Nephron (organoid): ENCODE results near the gene SMAD6.

Experiments used
- H3K27ac Mint-ChIP-seq, 3 experiments: 2 replicates each; pipeline ENCODE4 v1.8.0; 2020; ENCODE audit warnings: mixed read lengths in 3 of 3, mild to moderate bottlenecking in 2 of 3, moderate library complexity in 1 of 3
- H3K27me3 Mint-ChIP-seq: 2 replicates; pipeline ENCODE4 v1.8.0; 2021; ENCODE audit warnings: low read depth, mild to moderate bottlenecking, moderate library complexity, mixed read lengths
- H3K36me3 Mint-ChIP-seq: 2 replicates; pipeline ENCODE4 v1.8.0; 2020; ENCODE audit warnings: low read depth, mixed read lengths
- H3K4me1 Mint-ChIP-seq: 2 replicates; pipeline ENCODE4 v1.8.0; 2020; ENCODE audit warnings: mixed read lengths
- H3K4me3 Mint-ChIP-seq, 3 experiments: 2 replicates each; pipeline ENCODE4 v1.8.0; 2020; ENCODE audit warnings: mild to moderate bottlenecking in 3 of 3, mixed read lengths in 3 of 3, moderate library complexity in 2 of 3
- H3K9me3 Mint-ChIP-seq: 2 replicates; pipeline ENCODE4 v1.8.0; 2020; ENCODE audit warnings: mixed read lengths
- CTCF ChIP-seq, 3 experiments: fragments of 200-600 bp; sonication (generic); IDR thresholded peaks; one replicate each; pipeline ENCODE4 v1.5.0; 2021; ENCODE audit warnings: antibody characterized with exemption in 3 of 3; ENCODE audit not compliant: unreplicated experiment in 3 of 3

SMAD6 gene

DNA sequence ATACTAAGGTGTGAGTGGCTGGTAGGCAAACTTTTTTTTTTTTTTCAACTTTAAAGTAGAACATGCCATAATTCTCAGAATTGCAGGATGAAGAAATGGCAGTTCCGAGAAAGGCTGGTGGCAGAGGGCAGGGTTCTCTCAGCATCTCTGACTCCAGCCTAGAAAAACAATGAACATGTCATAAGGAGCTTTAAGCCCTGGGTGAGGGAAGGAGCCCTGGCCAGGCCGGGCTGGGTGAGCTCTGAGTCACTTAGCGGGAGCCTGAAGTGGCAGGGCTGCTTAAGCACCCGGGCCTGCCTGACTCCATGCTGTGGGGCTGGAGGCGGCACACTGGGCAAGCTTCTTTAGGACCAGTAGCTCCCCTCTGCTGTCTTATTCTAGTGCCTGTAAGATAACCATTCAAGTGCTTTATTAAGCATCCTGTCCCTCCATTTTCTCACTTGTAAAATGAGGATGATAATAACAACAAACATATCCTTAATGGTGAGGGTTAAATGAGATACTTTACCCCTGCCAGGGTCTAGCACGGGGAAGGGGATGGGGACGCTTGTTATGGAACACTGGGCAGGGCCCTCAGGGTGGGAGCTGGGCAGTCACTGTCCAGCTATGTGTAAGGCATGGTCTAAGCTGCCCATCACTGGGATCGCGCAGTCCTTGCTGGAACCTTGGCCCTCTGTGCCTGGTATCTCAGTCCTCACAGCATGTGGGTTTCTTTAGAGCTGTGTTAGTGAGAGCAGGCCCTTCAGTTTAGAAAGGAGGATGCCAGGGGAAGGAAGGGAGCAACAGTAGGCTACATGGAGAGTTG is 18.4 kb downstream of the SMAD6 start:
- Mint-ChIP-seq H3K9me3 (no peaks in the 10 kb centered on the region), H3K27me3 (no peaks in the 10 kb centered on the region), H3K27ac (peak overlapping the region in 1 of 3 experiments; percentile 6), H3K4me1 (peaks cover 76% of the 10 kb centered on the region), H3K36me3 (peaks cover 66% of the 10 kb centered on the region), H3K4me3 (no peak overlapping the region)
- TF ChIP-seq CTCF (IDR thresholded peaks at IDR 0.05; ENCODE audit: unreplicated experiment in 3 of 3) = no peak

GRCh38 chr15:66721020-66721419 is 19.0 kb downstream of the SMAD6 start:
- Mint-ChIP-seq H3K4me3 (no peak overlapping the region), H3K36me3 (peaks cover 61% of the 10 kb centered on the region), H3K27me3 (no peaks in the 10 kb centered on the region), H3K9me3 (no peaks in the 10 kb centered on the region), H3K4me1 (peaks cover 72% of the 10 kb centered on the region), H3K27ac (peak overlapping the region in 1 of 3 experiments; percentile 6)
- no peak for TF ChIP-seq CTCF (IDR thresholded peaks at IDR 0.05; ENCODE audit: unreplicated experiment in 3 of 3)

- Mint-ChIP-seq H3K4me1 (peaks cover 67% of the 10 kb centered on the region), H3K27me3 (no peaks in the 10 kb centered on the region), H3K4me3 (no peak overlapping the region), H3K9me3 (no peaks in the 10 kb centered on the region), H3K36me3 (peaks cover 56% of the 10 kb centered on the region), H3K27ac (peak overlapping the region in 2 of 3 experiments; percentile 8 to 44)
- TF ChIP-seq CTCF (IDR thresholded peaks at IDR 0.05; ENCODE audit: unreplicated experiment in 3 of 3) = no peak
Measured at GRCh38 chr15:66721501-66721937, 19.5 kb downstream of the SMAD6 start.

DNA sequence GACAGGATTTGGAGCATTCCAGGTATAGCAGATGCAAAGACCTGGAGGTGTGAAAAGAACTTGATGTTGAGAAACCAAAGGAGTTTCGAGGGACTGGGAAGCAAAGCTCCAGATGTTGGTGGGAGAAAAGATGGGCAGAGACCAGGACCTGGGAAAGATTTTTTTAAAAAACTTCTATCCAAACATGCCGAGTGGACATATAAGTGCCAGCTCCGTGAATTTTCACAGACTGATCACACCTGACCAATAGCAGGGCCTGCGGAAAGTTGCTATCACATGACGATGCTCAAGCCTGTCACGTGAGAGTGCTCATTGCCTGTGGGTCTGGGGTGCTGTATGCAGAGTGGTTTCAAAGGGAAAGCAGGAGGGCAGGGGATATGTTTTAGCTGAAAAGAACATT is 19.9 kb downstream of the SMAD6 start:
- no peak for TF ChIP-seq CTCF (IDR thresholded peaks at IDR 0.05; ENCODE audit: unreplicated experiment in 3 of 3)
- H3K27ac Mint-ChIP-seq = peak overlapping the region in 2 of 3 experiments; percentile 41 to 44
- H3K4me1 Mint-ChIP-seq = peaks cover 63% of the 10 kb centered on the region
- H3K9me3 Mint-ChIP-seq = no peaks in the 10 kb centered on the region
- no peaks in the 10 kb centered on the region for H3K27me3 Mint-ChIP-seq
- H3K4me3 Mint-ChIP-seq = no peak overlapping the region
- peaks cover 52% of the 10 kb centered on the region for H3K36me3 Mint-ChIP-seq

GRCh38 chr15:66722757-66723540 is 20.9 kb downstream of the SMAD6 start:
- TF ChIP-seq CTCF (IDR thresholded peaks at IDR 0.05; ENCODE audit: unreplicated experiment in 3 of 3) = no peak
- Mint-ChIP-seq H3K27me3 (no peaks in the 10 kb centered on the region), H3K27ac (no peak overlapping the region), H3K4me3 (no peak overlapping the region), H3K4me1 (peaks cover 59% of the 10 kb centered on the region), H3K9me3 (no peaks in the 10 kb centered on the region), H3K36me3 (peaks cover 48% of the 10 kb centered on the region)
